GM12891 (cell line): ENCODE measurements around the gene PLA2G15.

ENCODE experiments used
- DNase-seq: peaks from one replicate; pipeline ENCODE4 v3.0.0; 2011; ENCODE audit warnings: low spot score; ENCODE audit not compliant: insufficient read length
- FAIRE-seq: peaks from 2 replicates; lab custom pipeline; 2011; peaks lifted over from hg19 to GRCh38; lab: Jason Lieb, UNC
- PAX5 ChIP-seq: IDR thresholded peaks from 2 replicates; pipeline ENCODE4 v1.6.1; 2011; ENCODE audit warnings: low read length, moderate library complexity, mild to moderate bottlenecking; ENCODE audit not compliant: insufficient read depth, severe bottlenecking
- POLR2A ChIP-seq: IDR thresholded peaks from 2 replicates; pipeline ENCODE4 v1.6.1; 2011; ENCODE audit warnings: low read depth, low read length, control low read depth
- POLR2AphosphoS5 ChIP-seq: IDR thresholded peaks from 2 replicates; pipeline ENCODE4 v1.6.1; 2011; ENCODE audit warnings: low read depth, low read length, control low read depth
- POU2F2 ChIP-seq: IDR thresholded peaks from 2 replicates; pipeline ENCODE4 v1.6.1; 2011; ENCODE audit warnings: low read depth, mild to moderate bottlenecking, control low read depth, low read length, moderate library complexity
- SPI1 ChIP-seq: IDR thresholded peaks from 2 replicates; pipeline ENCODE4 v1.6.1; 2011; ENCODE audit warnings: low read depth, low read length, control low read depth
- TAF1 ChIP-seq: IDR thresholded peaks from 2 replicates; pipeline ENCODE4 v1.6.1; 2011; ENCODE audit warnings: low read depth, low read length, control low read depth

PLA2G15 gene

GRCh38 chr16:68296291-68296690 is 51.1 kb downstream of the PLA2G15 start:
- TF ChIP-seq PAX5, result no peak
- FAIRE-seq (no peak), DNase-seq (no peak)

GRCh38 chr16:68296693-68297092 is 51.5 kb downstream of the PLA2G15 start:
- DNase-seq, result no peak
- no peak for FAIRE-seq

GRCh38 chr16:68297908-68298307 is 52.7 kb downstream of the PLA2G15 start:
- DNase-seq, result no peak
- FAIRE-seq, result no peak
- TF ChIP-seq POU2F2 (no peak), POLR2A (no peak), POLR2AphosphoS5 (no peak), TAF1 (no peak), PAX5 (no peak), SPI1 (no peak)

More at GRCh38 chr16:68296693-68297092, 51.5 kb downstream of the PLA2G15 start:
- TF ChIP-seq TAF1 (no peak), POLR2A (no peak; the same call in 1 of the 2 replicates), POLR2AphosphoS5 (no peak), PAX5 (no peak), SPI1 (no peak), POU2F2 (no peak)

- TF ChIP-seq SPI1 (no peak), POU2F2 (0 out of 2 replicates have a peak, but pooled peaks have one; percentile 23), POLR2A (no peak)
- FAIRE-seq (no peak), DNase-seq (no peak)
Observed at GRCh38 chr16:68298312-68298711, 53.1 kb downstream of the PLA2G15 start.

- no peak for FAIRE-seq
- TF ChIP-seq POLR2AphosphoS5 (no peak), POLR2A (0 out of 2 replicates have a peak, but pooled peaks have one; percentile 15), TAF1 (no peak), SPI1 (no peak), PAX5 (no peak)
- no peak for DNase-seq
Observed at GRCh38 chr16:68298907-68299561, 53.9 kb downstream of the PLA2G15 start.

GRCh38 chr16:68299571-68300453 is 54.6 kb downstream of the PLA2G15 start:
- FAIRE-seq, result no peak
- TF ChIP-seq PAX5, result no peak
- 0 out of 2 replicates have a peak, but pooled peaks have one; percentile 62 for TF ChIP-seq POLR2AphosphoS5
- TF ChIP-seq POU2F2, result no peak
- TF ChIP-seq POLR2A, result peak; percentile 51; the same call in 1 of the 2 replicates
- no peak for TF ChIP-seq SPI1

GRCh38 chr16:68300734-68301459 is 55.7 kb downstream of the PLA2G15 start:
- TF ChIP-seq SPI1 (no peak), POLR2A (0 out of 2 replicates have a peak, but pooled peaks have one; percentile 42), POU2F2 (no peak), POLR2AphosphoS5 (peak; percentile 40), TAF1 (no peak), PAX5 (no peak)
- DNase-seq (no peak), FAIRE-seq (no peak)

More at GRCh38 chr16:68299571-68300453, 54.6 kb downstream of the PLA2G15 start:
- no peak for DNase-seq

GRCh38 chr16:68306633-68307032 is 61.5 kb downstream of the PLA2G15 start:
- no peak for TF ChIP-seq SPI1
- TF ChIP-seq POU2F2, result no peak
- TF ChIP-seq POLR2A, result no peak
- TF ChIP-seq PAX5, result no peak
- TF ChIP-seq TAF1, result no peak
- no peak for TF ChIP-seq POLR2AphosphoS5
- FAIRE-seq (no peak), DNase-seq (no peak)

GRCh38 chr16:68309799-68310198 is 64.6 kb downstream of the PLA2G15 start:
- TF ChIP-seq SPI1, result no peak
- TF ChIP-seq PAX5, result no peak
- no peak for TF ChIP-seq POU2F2
- no peak for TF ChIP-seq POLR2A
- TF ChIP-seq TAF1, result no peak
- no peak for TF ChIP-seq POLR2AphosphoS5

More at GRCh38 chr16:68309799-68310198, 64.6 kb downstream of the PLA2G15 start:
- FAIRE-seq, result no peak
- DNase-seq, result no peak
